Limb (tissue), 2 donors: ENCODE measurements around the gene ZFYVE28.
A peak's percentile ranks its signal among the peaks of the same experiment; 100 is the strongest.

Experiments used
- DNase-seq, 2 donors: peaks; one replicate each; pipeline ENCODE4 v3.0.0-alpha.2; 2016; ENCODE audit errors: extremely low spot score in 2 of 2

The ZFYVE28 gene

DNA sequence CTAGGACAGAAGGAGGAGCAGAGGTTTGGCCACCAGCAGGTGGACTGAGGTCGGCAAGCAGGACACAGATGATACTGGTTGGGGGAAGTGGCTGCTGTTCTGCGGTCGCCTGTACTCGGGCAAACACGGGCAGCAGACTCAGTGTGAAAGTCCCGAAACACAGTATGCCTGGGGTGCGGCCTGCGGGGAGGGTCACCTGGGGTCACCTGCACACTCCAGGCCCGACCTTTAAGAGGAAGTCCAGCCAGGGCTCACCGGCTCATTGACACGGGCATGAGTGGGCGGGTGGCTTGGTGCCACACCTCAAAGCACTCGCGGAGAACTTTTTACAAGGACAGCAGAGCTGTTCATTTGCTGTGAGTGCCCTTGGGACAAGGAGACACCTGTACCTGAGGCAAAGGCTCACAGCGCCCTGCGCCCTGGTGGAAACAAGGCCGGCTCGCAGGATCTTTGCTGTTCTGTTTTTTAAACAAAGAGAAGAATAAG lies 85.0 kb downstream of the ZFYVE28 start:
- DNase-seq = no peak

- no peak for DNase-seq
These were observed 85.5 kb downstream of the ZFYVE28 start for GRCh38 chr4:2332976-2333319.

- DNase-seq = no peak
These were observed 86.1 kb downstream of the ZFYVE28 start for GRCh38 chr4:2332201-2332975.

DNA sequence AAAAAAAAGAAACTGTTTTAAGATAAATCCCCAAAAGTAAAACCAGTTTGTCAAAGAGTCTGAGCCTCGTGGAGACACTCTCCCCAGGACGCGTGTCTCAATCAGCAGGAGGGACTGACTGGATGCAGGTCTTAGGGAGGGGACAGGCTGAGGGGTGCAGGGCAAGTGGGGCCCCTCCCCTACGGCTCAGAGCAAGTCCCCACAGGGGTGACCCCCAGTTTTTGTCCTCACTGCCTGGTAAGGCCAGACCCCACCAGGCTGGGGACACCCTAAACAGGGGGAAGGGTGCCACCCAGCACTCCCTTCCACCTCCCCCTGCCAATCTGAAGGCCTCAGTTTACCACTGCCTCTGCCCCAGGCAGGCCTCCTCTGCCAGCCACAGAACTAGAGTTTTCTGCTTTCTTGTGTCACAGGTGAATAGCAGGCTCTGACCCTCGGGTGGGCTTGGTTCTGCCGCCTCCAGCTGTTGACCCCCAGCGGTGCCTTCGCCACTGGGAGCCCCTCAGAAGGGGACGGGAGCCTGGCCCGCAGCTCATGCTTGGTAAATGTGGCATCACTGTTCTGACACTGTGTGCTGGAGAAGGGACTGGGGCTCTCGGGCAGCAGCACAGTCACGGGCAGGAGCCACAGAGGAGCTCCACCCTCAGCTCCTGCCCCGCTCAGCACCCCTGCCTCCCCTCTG lies 86.8 kb downstream of the ZFYVE28 start:
- DNase-seq = no peak

GRCh38 chr4:2331043-2331420 lies 87.4 kb downstream of the ZFYVE28 start:
- DNase-seq = no peak

- no peak for DNase-seq
These were observed 88.1 kb downstream of the ZFYVE28 start for GRCh38 chr4:2330091-2331042.

GRCh38 chr4:2327579-2327978 lies 90.9 kb downstream of the ZFYVE28 start:
- no peak for DNase-seq

GRCh38 chr4:2324891-2325290 lies 93.6 kb downstream of the ZFYVE28 start:
- DNase-seq = no peak

GRCh38 chr4:2322841-2323240 lies 95.6 kb downstream of the ZFYVE28 start:
- peak in 1 of 2 donors; percentile 41 for DNase-seq

DNA sequence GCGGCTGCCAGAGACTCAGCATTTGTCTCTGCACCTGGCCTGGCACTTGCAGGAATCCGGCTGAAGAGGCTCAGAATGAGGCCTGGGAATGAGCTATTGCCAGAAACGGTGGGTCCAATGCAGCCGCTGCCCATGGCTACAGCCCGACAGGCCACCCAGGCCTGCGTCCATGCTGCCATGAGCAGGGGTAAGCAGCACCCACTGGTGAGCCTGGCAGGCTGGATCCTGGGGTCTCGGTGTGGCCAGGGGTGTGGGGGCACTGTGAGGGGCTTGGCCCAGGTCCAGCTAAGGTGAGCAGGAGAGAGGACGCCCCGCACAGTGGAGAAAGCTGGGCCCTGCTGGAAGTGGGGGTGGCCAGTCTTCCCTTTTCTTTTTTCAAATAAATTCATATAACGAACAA lies 96.2 kb downstream of the ZFYVE28 start:
- DNase-seq = no peak

DNA sequence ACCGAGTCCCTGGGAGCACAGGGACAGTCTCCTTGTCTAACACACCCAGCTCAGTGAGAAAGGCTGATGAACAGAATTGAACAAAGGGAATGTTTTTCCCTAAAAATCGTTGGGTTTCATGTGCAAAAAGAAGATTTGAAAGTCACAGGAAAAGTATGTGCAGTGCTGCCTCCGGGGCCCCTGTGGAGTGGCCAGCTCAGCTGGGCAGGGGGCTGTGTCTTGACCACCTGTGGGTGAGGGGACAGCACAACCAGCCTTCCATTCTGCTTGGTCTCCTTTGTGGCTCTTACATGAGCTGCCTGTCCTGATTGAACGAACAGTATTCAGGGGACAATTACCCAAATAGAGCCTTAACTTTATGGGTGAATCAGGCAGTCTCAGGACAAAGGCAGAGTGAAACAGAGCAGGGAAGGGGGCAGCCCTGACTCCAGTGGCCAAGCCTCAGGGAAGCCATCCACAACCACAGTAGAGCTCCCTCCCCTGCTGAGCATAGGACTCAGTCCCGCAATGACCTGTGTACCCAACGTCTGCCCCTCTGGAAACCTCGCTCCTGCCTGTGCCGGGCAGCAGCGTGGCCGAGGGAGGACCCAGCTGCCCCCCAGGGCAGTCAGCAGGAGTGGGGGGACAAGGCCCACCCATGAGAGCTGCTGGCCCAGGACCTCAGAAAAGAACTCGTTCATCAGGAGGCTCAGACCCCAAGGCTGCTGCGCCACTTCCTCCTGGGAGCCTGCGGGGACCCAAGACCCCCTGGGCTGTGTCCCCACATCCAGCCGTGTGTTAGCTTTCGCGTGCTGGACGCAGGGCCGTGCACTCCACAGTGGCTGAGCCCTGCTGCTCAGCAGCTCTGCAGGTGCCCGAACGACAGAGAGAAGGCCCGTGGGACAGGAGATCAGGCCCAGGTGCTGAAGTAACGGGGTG lies 96.9 kb downstream of the ZFYVE28 start:
- DNase-seq = no peak

- DNase-seq = no peak
These were observed 97.7 kb downstream of the ZFYVE28 start for GRCh38 chr4:2320746-2321145.

DNA sequence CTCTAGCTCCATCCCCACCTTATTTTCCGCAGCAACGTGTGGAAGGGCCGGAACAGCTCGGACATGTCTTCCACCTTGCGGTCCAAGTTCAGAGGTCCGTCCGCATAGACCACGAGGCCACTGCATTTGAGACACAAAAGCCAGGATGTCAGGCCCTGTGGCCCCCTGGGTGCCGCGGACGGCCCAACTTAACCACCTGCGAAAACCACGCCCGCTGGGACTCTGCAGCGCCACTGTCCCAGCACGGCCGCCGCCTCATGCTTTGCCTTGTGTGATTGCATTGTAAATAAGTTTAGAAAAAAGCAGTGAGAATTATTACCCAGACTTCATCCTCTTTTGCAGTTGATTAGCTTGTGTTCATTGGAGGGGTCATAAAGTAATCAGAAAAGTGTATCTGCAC lies 98.3 kb downstream of the ZFYVE28 start:
- DNase-seq = no peak

DNA sequence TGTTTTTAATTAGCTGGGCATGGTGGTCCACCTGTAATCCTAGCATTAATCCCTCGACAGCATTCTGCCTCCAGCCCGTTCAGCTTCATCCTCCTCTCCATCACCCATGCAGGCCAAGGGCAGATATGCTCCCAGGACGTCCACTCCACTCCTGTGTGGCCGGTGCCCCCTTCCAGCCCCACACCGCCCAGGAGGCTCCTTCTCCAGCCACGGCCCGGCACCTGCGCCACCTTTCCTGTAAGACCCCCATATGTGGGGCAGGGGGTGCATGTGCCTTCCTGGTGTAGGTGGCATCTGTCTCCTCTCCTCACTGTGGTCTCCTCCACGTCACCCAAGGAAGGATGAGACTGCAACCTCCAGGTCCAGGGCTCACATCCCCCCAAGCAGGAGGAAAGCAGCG lies 99.6 kb downstream of the ZFYVE28 start:
- DNase-seq = no peak

- DNase-seq = no peak
These were observed 100.0 kb downstream of the ZFYVE28 start for GRCh38 chr4:2318476-2318875.

DNA sequence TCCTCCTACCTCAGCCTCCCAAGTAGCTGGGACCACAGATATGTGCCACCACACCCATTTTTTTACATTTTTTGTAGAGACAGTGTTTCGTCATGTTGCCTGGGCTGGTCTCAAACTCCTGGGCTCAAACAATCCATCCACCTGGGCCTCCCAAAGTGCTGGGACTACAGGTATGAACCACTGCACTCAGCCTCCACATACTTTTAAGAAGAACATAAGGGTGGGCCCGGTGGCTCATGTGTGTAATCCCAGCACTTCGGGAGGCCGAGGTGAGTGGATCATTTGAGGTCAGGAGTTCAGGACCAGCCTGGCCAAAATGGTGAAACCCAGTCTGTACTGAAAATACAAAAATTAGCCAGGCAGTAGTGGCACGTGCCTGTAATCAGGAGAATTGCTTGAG lies 105.1 kb downstream of the ZFYVE28 start:
- no peak for DNase-seq

DNA sequence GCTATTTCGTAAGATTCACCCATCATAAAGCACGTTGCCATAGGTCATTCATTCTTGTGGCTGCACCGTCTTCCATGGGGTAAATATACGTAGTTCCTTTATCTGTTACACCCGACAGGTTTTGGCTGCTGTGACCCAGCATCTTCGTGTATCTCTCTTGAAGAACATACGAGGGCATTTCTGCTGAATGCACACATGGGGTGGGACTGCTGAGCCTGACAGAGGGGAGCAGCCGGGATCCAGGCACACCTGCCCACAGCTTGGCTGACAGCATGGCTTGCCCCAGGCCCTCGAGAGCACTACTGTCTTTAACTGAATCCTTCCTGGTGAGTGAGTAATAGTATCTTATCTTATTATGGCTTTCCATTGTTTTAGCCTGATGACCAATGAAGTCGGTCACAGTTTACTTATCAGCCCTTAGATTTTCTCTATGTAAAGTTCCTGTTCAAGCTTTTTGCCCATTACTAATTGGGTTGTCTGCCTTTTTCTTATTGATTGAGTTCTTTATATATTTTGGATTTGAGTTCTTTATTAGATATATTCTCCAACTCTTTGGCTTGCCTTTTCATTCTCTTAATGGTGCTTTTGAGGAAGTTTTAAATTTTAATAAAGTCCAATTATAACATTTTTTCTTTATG lies 111.6 kb downstream of the ZFYVE28 start:
- no peak for DNase-seq

GRCh38 chr4:2305766-2306501 lies 112.5 kb downstream of the ZFYVE28 start:
- no peak for DNase-seq

- no peak for DNase-seq
These were observed 113.4 kb downstream of the ZFYVE28 start for GRCh38 chr4:2304877-2305561.
